ENCODE data around the gene RBM23. TPM values are rescaled to one million over a fixed set of nuclear protein-coding genes. Genes with fewer than 3 reads are reported as not detected.

The RBM23 gene
- total and polyA plus RNA-seq, 9 of the 15 experiments (the other 6 are each of a cell fraction or from before 2014, with no cell fraction given): 46.0 to 102 (median 58.5) TPM

- TF ChIP-seq ZNF354B (CRISPR knock-in tag; IDR thresholded peaks at IDR 0.05): no peak
- no peak for TF ChIP-seq ZNF668 (CRISPR knock-in tag; IDR thresholded peaks at IDR 0.05)
- TF ChIP-seq BRD9 (IDR thresholded peaks at IDR 0.05; ENCODE audit: low read depth, partially characterized antibody): no peak
- TF ChIP-seq TFAP4 (CRISPR knock-in tag; IDR thresholded peaks at IDR 0.05; ENCODE audit: borderline replicate concordance): peak; percentile 82
- TF ChIP-seq SOX6 (IDR thresholded peaks at IDR 0.05): no peak
- no peak for TF ChIP-seq MCM3 (IDR thresholded peaks at IDR 0.05)
- no peak for TF ChIP-seq DDX20 (tag; IDR thresholded peaks at IDR 0.05; ENCODE audit: low read depth)
- no peak for TF ChIP-seq ZNF707 (CRISPR knock-in tag; conservative IDR thresholded peaks at IDR 0.05)
- no peak for TF ChIP-seq POLR3G (IDR thresholded peaks at IDR 0.05; ENCODE audit: extremely low read depth, insufficient read length, insufficient replicate concordance)
- TF ChIP-seq NUFIP1 (IDR thresholded peaks at IDR 0.05; ENCODE audit: partially characterized antibody): no peak
- TF ChIP-seq ZNF12 (CRISPR knock-in tag; IDR thresholded peaks at IDR 0.05): 0 out of 2 replicates have a peak, but pooled peaks have one; percentile 25
- peak; percentile 20; the same call in 1 of the 2 replicates for TF ChIP-seq DEAF1 (CRISPR knock-in tag; IDR thresholded peaks at IDR 0.05)
- TF ChIP-seq EP400 (IDR thresholded peaks at IDR 0.05): peak; percentile 64; the same call in 1 of the 2 replicates
- TF ChIP-seq ZNF280A (IDR thresholded peaks at IDR 0.05; ENCODE audit: low read depth, partially characterized antibody): no peak
- TF ChIP-seq THAP7 (CRISPR knock-in tag; IDR thresholded peaks at IDR 0.05): no peak
- peak; percentile 71; the same call in 1 of the 2 replicates for TF ChIP-seq FOXK1 (CRISPR knock-in tag; IDR thresholded peaks at IDR 0.05; ENCODE audit: borderline replicate concordance)
- TF ChIP-seq FUS (optimal IDR thresholded peaks at IDR 0.05; ENCODE audit: low read depth, low read length): no peak
- no peak for TF ChIP-seq ZNF280B (CRISPR knock-in tag; IDR thresholded peaks at IDR 0.05)
- no peak for TF ChIP-seq CHAMP1 (IDR thresholded peaks at IDR 0.05)
- TF ChIP-seq PHF20 (IDR thresholded peaks at IDR 0.05; ENCODE audit: partially characterized antibody): peak; percentile 39
Measured at GRCh38 chr14:22886500-22887259, 32.3 kb downstream of the RBM23 start (continued).

Data from K562 (cell line).